GM08714 (cell line): ENCODE results near the gene CPSF3.
"Not testable (repeated sequence)": the region's sequence is repeated elsewhere in the genome, so short reads cannot be mapped to it uniquely, and the experiment has no call there.

Experiments used
- H3K4me3 ChIP-seq: fragments of 200-500 bp; sonication (Bioruptor generic); 2 replicates; pipeline ENCODE4 v1.5.1; 2014; ENCODE audit warnings: mild to moderate bottlenecking, low read length, inconsistent platforms
- ZNF274 ChIP-seq: IDR thresholded peaks from 2 replicates; pipeline ENCODE4 v1.6.1; 2012; ENCODE audit warnings: mild to moderate bottlenecking, low read depth, low read length

CPSF3 gene

GRCh38 chr2:9388950-9389911, 34.2 kb upstream of the CPSF3 start:
- no peak overlapping the region for H3K4me3 ChIP-seq
- TF ChIP-seq ZNF274: no peak

- no peak overlapping the region for H3K4me3 ChIP-seq
- TF ChIP-seq ZNF274: no peak
Measured at GRCh38 chr2:9390151-9390850, 33.2 kb upstream of the CPSF3 start.

- no peak overlapping the region for H3K4me3 ChIP-seq
- TF ChIP-seq ZNF274: no peak
Measured at GRCh38 chr2:9390991-9391390, 32.5 kb upstream of the CPSF3 start.

- TF ChIP-seq ZNF274: no peak
- H3K4me3 ChIP-seq: no peak overlapping the region
Measured at GRCh38 chr2:9391961-9392720, 31.3 kb upstream of the CPSF3 start.

GRCh38 chr2:9392898-9393765, 30.3 kb upstream of the CPSF3 start:
- H3K4me3 ChIP-seq: no peak overlapping the region

GRCh38 chr2:9394816-9395215, 28.6 kb upstream of the CPSF3 start:
- TF ChIP-seq ZNF274: no peak
- H3K4me3 ChIP-seq: no peak overlapping the region

More at GRCh38 chr2:9392898-9393765, 30.3 kb upstream of the CPSF3 start:
- TF ChIP-seq ZNF274: no peak

GRCh38 chr2:9397201-9397600, 26.3 kb upstream of the CPSF3 start:
- H3K4me3 ChIP-seq: no peak overlapping the region
- TF ChIP-seq ZNF274: no peak

GRCh38 chr2:9398251-9398650, 25.2 kb upstream of the CPSF3 start:
- H3K4me3 ChIP-seq: not testable (repeated sequence)

- H3K4me3 ChIP-seq: no peak overlapping the region
- no peak for TF ChIP-seq ZNF274
Measured at GRCh38 chr2:9398881-9399780, 24.3 kb upstream of the CPSF3 start.

- no peak for TF ChIP-seq ZNF274
- no peak overlapping the region for H3K4me3 ChIP-seq
Measured at GRCh38 chr2:9400268-9401058, 23.0 kb upstream of the CPSF3 start.

GRCh38 chr2:9401059-9401547, 22.4 kb upstream of the CPSF3 start:
- no peak for TF ChIP-seq ZNF274
- no peak overlapping the region for H3K4me3 ChIP-seq

- no peak for TF ChIP-seq ZNF274
- H3K4me3 ChIP-seq: no peak overlapping the region
Measured at GRCh38 chr2:9401646-9402371, 21.6 kb upstream of the CPSF3 start.
